ENCODE results near the gene ASB11.
"Not testable (repeated sequence)": the region's sequence is repeated elsewhere in the genome, so short reads cannot be mapped to it uniquely, and the experiment has no call there.

ASB11 gene

GRCh38 chrX:15301924-15302323 is 13.5 kb downstream of the ASB11 start:
- DNase-seq = no peak

- DNase-seq = no peak
Observed at GRCh38 chrX:15299941-15300851, 15.2 kb downstream of the ASB11 start.

DNA sequence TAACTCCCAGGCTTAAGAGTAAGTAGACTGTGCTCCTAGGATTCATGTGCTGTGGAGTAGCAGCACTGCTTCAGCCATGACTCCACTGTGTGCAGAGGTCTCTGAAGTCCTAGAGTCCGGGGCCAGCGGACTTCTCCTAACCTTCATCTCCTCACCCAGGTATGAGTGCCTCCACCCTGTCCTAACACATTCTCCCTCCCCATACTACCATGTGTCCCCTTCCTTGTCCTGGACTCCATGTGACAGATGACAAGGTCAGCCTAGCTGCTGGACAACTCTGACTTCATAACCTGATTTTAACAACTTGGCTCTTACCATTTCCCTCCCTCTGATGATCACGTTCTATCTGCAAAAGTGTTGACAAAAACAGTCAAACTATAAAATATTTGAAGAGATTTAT is 16.7 kb downstream of the ASB11 start:
- no peak for DNase-seq

GRCh38 chrX:15298201-15298600 is 17.2 kb downstream of the ASB11 start:
- DNase-seq = no peak

GRCh38 chrX:15293451-15293850 is 22.0 kb downstream of the ASB11 start:
- DNase-seq = no peak

GRCh38 chrX:15292861-15293260 is 22.6 kb downstream of the ASB11 start:
- no peak for DNase-seq

DNA sequence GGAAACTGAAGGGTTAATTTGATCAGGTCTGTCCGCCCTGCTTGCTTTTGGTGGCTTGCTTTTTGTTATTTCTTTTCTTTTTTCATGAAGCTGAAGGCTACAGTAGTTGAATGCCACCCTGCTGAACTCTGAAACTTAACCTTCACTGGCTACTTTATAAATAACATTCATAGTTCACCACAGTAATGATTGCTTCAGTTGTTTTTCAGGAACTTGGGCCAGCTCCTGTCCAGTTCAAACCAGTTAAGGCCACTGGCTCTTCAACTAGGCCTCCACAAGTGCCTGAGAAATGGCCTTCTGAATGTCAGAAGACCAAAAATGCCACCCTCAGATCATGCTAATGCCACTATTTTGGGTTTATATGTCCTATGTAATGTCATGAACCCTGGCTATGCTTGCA is 37.8 kb downstream of the ASB11 start:
- DNase-seq = no peak

DNA sequence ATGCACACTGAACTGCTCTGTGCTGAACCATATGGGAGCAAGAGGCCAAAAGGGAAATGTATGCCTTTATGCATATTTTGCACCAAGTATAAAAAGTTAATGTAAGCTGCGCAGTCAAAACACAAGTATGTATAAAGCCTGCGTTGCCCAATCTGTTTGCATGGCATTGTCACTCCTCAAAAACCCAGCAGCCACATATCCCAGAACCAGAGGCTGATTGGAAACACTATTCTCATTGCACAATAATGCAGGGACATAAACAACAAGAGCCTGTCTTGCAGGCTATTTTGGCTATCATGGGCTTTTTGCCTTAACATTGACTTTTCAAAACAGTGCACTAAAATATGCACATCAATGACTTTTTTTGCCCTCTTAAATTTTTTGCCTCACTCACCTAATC is 40.5 kb downstream of the ASB11 start:
- DNase-seq = no peak

GRCh38 chrX:15273275-15273674 is 42.2 kb downstream of the ASB11 start:
- DNase-seq = not testable (repeated sequence)

- no peak for DNase-seq
Observed at GRCh38 chrX:15271757-15272156, 43.7 kb downstream of the ASB11 start.

DNA sequence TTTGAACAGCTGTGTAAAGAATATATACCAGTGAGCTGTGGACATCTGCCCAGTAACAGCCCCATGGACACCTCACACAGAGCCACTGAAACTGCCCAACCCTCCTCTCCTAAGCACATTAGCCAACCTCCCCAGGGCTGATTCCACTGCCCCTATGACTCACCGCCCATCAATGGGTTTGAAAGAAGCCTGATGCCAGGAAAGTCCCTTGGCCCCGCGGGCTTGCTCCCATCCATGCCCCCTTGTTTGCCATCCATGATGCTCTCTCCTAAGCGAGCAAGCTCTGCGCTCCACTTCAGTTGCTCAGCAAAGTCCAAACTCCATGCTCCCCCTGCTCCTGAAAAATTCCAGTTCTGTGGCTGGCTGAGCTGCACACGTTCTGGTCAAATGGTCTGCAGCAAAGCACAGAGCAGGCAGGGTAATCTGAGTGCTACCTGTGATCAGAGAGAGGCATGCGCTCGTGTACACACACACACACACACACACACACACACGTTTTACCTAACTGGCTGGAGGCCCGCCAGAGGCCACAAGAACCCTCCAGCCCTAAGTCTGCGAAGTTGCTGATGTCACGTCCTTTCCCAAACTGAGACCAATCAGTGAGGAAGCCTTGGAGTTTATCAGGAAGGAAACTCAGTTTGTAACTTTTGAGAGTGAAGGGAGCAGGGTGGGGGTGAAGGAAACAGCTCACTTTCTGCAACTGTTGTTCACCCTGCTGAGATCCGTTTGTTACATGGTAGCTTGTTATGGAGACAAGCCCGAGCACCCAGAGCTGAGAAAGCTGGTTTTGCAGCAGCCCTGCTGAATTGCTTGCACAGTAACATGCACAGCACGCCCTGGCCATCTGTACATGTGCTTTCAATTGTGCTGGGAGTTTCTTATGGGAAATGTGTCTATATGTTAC is 45.6 kb downstream of the ASB11 start, which contains the start of gene ASB9:
ASB9 (minus strand) TSS at position 466 of the 904 bp plus-strand sequence; CDS start at position 257, 209 bp downstream.
- no peak for DNase-seq

DNA sequence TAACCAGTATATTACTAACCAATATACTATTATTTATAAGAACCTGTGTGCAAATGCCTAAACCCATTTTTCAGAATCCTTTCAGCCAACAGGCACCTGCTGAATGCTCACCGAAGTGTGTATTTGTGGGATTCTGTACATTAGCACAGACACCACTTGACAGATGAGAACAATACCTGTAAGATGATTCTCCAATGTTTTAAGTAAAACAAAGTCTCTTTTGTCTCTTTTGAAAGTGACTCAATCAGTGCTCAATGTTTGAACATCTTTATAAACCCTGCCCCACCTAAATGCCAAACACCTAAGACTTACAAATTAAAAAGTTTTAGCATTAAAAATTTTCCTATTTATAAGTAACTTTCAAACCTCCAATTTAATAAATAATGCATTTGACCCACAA is 46.3 kb downstream of the ASB11 start:
- no peak for DNase-seq

DNA sequence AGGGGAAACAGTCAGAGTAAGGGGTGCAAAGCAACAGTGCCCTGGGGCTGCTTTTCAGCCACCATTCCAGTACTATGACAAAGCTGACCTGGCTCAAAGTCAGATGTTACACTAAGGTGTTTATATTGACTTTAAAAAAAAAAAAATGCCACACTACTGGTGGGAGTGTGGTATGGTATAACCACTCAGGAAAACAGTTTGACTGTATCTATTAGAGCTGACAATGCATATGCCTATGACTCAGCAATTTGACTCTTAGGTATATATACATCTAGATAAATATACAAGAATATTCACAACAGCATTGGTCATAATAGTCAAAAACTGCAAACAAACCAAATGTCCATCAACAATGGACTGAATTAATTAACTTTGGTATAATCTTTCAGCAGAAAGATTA is 60.6 kb downstream of the ASB11 start:
- DNase-seq = no peak

DNA sequence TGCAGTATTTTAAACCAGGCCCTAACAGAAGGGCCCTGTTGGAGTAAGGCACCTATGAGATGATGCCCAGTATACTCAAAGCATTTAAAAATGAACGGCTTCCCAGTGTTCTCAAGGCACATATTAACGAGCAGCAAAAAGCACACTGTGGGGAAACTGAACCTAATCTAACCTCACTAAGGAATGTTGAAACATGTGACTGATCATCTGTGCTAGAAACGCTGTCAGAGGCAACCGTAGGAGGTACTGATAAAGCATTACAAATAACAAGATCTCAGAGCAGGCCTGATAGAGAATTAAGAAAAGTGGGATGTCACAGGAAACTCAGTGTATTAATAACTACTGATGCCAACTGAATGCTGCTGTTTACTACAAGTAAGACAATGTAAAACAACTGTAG is 69.5 kb downstream of the ASB11 start:
- DNase-seq = no peak

GRCh38 chrX:15244421-15244820 is 71.0 kb downstream of the ASB11 start:
- no peak for DNase-seq

DNA sequence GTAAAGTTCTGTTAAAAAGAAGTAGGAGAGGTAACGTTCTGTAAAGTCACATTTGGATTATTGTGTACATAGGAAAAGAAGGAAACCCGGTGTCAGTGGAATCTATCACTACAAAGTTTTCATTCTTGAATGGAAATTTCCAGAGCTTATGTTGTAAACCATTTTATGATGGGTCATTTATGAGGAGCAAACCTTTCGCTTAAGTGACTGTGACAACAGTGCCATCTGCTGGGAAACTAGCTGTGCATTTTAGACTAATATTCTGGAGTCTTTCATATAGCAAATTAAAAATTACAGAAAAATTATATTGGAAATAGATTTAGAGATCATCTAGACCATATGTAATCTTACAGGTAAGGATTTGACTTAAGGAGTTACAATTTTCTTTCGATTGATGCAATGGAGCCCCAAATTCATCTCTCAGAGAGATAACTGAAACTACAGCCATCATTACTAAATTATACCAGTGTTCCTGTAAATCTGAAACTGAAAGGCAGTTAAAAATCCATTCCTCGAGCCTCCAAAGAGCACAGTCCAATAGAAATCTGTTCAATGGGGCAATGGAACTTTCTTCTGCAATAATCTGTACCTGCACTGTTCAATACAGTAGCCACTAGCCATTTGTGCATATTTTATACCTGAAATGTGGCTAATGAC is 72.4 kb downstream of the ASB11 start:
- DNase-seq = peak in 1 of 2 experiments; percentile 5

GRCh38 chrX:15241301-15241700 is 74.1 kb downstream of the ASB11 start:
- no peak for DNase-seq

DNA sequence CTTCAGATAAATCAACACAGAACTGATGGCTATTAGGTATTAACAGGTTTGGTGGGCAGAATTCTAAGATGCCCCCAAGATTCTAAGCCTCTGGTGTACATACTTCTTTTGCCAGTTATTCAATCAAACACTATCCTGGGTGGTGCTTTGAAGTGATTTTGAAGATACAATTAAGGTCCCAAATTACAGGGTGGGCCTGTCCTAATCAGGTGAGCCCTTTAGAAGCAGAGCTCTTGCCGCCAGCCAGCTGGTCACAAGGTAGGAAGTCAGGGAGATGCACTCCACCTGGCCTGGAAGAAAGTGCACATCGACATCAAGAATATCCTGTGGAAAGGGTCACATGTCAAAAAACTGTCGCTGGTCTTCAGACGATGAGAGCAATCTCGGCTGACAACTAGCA is 75.0 kb downstream of the ASB11 start:
- DNase-seq = no peak

DNA sequence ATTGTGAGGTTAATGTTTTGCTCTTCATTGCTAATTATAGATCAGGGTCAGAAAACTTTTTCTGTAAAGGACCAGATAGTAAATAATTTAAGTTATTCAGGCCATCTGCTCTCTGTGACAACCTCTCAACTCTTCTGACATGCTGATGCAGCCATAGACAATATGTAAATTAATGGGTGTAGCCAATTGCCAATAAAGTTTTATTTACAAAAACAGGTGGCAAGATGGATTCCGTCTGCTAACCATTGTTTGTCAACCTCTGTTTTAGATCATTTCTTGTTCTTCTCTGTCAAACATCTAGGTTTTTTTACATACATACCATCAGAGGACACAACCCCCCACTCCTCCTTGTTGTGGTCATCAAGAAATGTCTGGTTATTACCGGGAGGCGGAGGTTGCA is 79.3 kb downstream of the ASB11 start:
- no peak for DNase-seq

GRCh38 chrX:15235001-15235400 is 80.4 kb downstream of the ASB11 start:
- DNase-seq = no peak

DNA sequence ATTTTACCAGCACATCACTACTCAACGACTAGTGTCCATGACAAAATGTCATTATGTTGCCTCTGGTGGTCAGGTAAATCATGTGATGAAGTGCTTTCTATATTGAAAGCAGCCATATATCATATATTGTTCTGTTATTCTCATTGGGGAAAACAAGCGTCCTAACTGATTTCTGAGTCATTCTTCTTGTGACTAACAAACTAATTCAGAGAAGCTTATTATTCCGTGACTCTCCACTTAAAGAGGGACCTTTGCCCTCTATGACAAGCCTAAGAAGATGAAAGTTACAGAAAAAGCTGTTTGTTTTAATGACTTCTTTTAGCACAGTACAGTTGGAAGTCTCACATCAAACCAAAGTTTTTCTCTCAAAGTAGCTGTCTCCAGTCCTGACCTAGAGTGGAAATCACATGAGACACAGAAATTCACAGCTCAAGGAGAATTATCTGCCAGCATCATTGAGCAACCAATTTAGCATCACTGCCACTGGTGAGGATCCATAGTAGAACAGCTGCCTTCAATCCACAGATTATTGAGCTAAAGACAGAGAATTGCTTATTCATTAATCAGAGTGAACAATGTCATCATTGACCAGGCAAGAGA is 81.9 kb downstream of the ASB11 start:
- DNase-seq = no peak

Data from cerebellar nuclear complex (tissue), 1 donor.